ENCODE measurements around the gene SLC25A23.

The SLC25A23 gene

GRCh38 chr19:6424939-6425731 is 34.5 kb downstream of the SLC25A23 start:
- DNase-seq (ENCODE audit: low spot score) = peak; percentile 100

DNA sequence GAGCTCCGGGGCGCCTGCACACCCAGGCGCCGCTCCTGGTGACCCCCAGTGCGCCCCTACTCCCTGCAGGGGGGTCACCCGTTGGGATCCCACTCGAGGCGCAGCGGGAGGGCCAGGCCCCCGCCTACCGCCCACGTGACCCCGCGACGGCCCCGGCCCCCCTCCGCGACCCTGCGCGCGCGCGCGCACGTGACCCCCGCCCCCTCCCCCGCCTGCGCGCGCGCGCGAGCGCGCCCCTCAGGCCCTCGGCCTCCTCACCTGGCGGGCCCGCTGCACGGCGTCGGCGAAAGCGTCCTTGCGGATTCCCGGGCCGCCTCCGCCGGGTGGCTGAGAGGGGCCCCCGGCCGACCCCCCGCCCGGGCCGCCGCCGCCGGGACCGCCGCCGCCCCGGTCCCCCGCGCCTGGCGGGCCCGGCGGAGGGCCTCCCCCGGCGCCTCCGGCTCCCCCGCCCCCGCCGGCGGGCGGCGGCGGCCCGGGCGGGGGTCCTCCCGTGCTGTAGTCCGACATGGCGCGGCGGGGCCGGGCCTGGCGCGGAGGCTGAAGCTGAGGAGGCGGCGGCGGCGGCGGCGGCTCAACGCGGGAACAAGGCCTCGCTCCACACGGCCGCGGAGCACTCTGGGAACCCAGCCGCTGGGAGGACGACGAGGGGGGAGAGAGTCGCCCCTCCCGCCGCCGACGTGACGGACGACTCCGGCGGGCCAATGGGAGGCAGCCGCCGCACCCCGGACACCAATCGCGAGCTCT is 35.2 kb downstream of the SLC25A23 start, which contains the start of gene KHSRP:
Gene KHSRP (minus strand): TSS at position 617 of the 744 bp plus-strand sequence. CDS start 110 bp downstream, at position 507.
- no peak for DNase-seq (ENCODE audit: low spot score)

- DNase-seq (ENCODE audit: low spot score) = peak; percentile 51
These were observed 35.9 kb downstream of the SLC25A23 start for GRCh38 chr19:6423499-6424194.

- DNase-seq (ENCODE audit: low spot score) = no peak
These were observed 38.2 kb downstream of the SLC25A23 start for GRCh38 chr19:6421075-6422014.

- no peak for DNase-seq (ENCODE audit: low spot score)
These were observed 41.0 kb downstream of the SLC25A23 start for GRCh38 chr19:6418562-6418932.

DNA sequence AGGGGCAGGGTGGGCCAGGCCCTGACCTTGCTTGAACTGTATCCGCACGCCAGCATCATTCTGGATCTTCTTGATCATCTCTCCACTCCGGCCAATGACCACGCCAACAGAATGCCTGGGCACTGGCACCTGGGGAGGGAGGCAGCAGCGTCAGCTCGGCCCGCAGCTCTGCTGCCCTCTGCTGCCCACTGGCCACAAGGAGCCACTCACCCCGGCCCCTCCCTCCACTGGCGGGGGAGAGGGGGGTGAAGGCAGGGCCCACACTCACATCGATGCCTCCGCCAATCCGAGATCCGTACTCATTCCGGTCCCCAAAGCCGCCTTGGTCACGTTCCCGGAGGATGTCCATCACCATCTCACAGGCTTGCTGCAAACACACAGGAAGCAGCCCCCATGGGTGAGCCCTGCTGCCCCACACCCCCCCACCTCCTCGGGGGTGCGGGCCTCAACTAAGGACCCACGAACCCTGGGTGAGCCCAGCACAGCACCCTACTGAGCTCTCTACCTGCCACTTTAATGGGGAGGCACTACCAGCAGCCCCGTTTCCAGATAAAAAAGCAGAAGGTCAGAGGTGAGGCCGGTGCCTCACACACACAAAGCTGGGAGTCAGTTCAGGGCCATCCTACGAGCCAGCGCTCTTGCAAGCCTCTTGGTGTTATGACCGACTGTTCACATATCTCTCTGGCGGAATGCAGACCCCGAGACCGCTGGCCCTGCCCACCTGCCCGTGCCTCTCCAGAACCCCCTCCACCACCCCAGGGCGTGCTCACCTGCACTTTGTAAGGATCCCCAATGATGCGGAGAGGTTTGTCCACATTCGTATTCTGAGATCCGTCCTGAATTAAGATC is 41.7 kb downstream of the SLC25A23 start:
- DNase-seq (ENCODE audit: low spot score) = no peak

DNA sequence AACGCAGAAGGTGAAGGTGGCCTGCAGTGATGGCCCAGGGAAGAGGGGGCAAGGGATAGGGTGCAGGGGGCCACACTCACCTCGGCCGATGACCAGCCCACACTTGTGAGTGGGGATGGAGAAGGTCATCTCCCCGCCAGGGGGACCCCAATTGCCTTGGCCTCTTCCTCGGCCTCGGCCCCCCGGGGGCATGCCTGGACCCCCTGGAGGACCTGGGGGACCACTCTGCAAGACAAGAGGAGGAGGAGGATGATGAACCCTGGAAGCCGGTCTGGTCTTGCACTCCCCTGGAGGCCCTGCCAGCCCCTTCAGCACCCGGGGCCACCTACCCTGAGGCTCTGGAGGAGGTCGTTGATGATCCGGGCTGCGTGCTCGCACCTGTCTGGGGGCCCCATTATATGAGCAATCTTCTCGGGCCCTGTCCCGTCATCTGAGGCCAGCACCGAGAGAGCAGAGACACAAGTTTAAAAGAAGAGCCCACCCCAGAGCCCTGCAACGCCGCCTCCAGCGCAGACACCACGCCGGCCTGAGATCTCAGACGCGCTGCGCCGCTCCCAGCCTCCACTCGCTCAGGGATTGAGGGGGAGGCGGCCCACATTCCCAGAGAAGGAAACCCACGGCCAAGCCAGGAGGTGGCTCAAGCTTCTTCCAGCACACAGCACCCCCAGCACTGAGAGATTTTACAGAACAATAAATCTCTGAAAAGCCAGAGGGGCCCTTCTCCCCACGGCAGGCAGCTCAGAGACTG is 42.8 kb downstream of the SLC25A23 start:
- DNase-seq (ENCODE audit: low spot score) = no peak

DNA sequence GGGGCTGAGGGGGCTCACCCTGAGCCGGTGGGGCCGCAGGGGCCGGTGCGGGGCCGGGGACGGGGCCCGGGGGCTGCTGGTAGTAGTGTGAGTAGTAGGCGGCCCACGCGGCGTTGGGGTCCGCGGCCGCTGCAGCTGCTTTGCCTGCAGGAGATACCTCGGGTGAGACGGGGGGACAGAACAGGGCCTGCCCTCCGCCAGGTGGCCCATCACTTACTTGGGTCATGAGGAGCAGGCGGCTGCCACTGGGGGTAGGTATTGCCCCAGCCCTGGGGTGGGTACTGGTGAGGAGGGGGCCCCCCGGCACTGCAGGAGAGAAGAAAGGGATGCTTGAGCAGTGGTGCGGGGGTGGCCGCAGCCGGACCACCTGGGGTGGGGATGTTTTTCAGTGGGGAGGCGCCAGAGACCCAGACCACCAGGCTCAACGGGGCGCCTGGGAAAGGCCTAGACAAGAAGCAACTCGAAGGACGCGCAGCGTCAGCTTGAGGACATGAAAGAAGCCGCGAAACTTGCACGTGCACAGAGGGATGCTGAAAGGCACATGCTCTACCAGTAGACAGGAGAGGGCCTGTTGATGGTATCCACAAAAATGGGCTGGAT is 43.9 kb downstream of the SLC25A23 start:
- DNase-seq (ENCODE audit: low spot score) = no peak

DNA sequence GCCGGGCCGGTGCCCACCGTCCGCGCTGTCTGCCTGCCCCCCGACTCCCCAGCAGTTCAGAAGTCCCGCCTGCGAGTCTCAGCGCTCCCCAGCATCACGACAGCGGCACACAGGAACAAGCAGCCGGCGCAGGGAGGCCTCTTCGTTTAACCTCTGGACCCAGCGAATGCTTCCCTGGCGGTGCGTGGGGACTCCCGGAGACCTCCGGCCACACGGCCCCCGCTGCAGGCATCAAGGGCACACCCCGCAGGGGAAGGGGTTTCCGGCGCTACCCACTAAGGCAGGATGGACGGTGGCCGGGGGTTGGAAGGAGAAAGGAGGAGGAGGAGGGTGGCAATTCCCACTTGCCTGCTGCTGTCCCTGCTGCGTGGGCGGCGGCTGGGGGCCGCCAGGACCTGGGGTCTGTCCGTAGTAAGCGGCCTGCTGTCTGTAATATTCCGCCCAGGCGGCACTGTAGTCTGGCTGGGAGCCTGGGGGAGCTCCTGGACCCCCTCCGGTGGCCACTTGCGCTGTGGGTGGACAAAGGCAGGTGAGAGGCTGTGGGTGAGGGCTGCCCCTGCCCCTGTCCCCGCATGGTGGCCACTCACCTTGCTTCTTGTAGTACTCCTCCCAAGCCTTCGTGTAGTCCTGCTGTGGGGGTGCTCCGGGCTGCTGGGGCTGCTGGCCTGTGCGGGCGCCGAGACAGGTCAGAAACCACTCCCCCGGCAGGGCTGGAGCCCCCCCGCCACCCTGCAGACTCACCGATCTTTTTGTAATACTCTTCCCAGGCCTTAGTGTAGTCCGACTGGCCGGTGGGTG is 44.6 kb downstream of the SLC25A23 start:
- DNase-seq (ENCODE audit: low spot score) = no peak

DNA sequence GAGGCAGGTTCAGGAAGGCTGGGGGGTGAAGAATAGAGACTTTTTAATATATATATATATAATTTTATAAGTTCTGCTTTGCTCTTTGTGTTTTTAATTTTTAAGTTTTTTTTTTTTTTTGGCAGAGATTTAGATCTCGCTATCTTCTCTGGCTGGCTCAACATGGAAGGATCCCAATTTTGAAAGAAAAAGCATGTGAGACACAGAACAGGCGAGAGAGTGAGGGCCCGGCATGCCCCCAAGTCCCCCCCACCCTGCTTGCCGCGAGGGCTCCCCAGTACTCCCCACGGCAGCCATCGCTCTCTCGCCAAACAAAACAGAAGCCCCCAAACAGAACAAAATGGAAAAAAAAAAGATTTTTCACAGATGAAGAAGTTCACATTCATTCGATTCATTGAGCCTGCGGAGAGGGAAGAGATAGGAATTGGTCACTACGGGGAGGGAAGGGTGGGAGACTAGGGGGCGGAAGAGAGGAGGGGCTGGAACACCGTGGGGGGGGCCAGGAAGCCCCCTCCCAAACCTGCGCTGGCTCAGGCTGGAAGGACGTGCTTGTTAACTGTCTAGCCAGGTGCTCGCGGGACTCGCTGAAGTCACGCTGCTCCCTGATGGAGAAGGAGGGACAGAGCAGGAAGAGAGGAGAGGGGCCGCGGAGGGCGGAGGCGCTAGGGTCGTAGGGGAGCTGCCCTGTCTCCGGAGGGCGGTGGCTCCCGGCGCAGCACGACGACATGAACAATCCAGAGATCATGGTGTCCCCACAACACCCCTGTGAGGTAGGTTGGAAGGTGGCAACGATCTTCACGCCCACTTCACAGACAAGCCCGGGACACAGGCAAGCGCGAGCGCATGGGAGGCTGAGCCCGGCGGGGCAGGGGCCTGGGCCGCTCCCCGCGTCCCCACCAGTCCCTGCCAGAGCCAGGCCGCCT is 45.6 kb downstream of the SLC25A23 start:
- no peak for DNase-seq (ENCODE audit: low spot score)

- DNase-seq (ENCODE audit: low spot score) = no peak
These were observed 46.3 kb downstream of the SLC25A23 start for GRCh38 chr19:6413291-6413690.

- peak; percentile 40 for DNase-seq (ENCODE audit: low spot score)
These were observed 47.0 kb downstream of the SLC25A23 start for GRCh38 chr19:6412447-6413091.

GRCh38 chr19:6412061-6412446 is 47.5 kb downstream of the SLC25A23 start:
- no peak for DNase-seq (ENCODE audit: low spot score)

GRCh38 chr19:6409346-6409745 is 50.2 kb downstream of the SLC25A23 start:
- no peak for DNase-seq (ENCODE audit: low spot score)

DNA sequence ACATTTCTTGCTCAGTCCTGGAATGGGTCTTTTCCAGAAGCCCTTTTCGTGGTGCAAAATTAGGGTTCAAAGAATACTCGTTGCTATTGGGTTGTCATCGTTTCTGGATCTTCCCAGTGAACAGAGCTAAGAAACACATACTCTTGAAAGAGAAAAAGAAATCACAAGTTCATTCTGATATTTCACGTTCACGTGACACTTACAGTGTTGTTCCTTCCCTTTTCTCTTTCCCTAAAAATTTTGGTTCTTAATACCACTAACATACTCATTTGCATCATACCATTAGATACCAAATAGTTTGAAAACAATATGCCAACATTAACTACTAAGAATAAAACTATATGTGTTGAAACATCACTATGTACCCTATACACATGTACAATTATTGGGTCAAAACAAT is 53.2 kb downstream of the SLC25A23 start:
- DNase-seq (ENCODE audit: low spot score) = no peak

DNA sequence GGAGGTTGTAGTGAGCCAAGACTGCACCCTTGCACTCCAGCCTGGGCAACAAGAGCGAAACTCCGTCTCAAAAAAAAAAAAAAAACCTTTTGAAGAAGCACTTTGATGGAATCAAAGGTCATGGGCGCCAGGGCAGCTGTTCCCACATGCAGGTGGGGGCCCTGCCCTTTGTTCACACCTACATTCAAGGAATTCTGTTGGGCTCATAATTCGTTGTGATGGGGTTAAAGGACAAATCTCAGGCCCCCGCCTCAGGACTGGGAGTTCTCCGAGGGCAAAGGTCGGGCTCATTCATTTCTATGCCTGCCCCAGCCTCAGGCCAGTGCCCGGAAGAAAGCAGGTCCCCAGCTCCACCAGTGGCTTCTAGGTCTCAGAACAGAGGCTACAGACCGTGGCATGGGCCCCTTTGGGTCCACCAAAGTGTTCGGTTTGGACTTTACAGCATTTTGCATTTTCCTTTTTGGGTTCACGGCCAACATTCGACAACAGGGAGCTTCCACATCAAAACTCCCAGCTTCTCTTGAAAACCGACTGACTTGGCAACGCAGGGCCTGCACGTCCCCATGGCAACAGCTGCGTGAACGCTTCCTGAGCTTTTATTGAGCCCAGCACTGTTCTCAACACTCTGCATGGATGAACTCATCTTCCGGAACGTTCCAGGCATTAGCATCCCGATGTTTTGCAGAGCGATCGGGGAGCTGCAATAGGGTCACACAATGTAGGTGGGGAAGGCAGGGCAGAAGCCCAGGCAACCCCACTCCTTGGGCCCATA is 56.6 kb downstream of the SLC25A23 start:
- no peak for DNase-seq (ENCODE audit: low spot score)

Data from activated CD4-positive, alpha-beta T cell treated with anti-CD3 and anti-CD28 coated beads, Interleukin-2, Interleukin-4, amounts not matched to agents 100 ng/mL and 50 ng/mL, durations not matched to agents 16 hours and 8 hours (primary cell).